Esophagus squamous epithelium (tissue), 4 donors: Measurements from ENCODE around the gene CTNNA3.

Source experiments
- POLR2A ChIP-seq, 4 donors: fragments of 450-650 bp; IDR thresholded peaks; one replicate each; pipeline ENCODE4 v1.6.1; 2017; ENCODE audit warnings: antibody characterized with exemption in 4 of 4, mild to moderate bottlenecking in 4 of 4, moderate library complexity in 3 of 4
- TF ChIP-seq, protein P1 (sequence below), 6 experiments: fragments of 450-650 bp in 4 of 6; fragments of 200-600 bp in 2 of 6; sonication (generic) in 2 of 6; IDR thresholded peaks; one replicate each; pipeline ENCODE4 v1.5.1; 2016 to 2019; ENCODE audit warnings: antibody characterized with exemption in 6 of 6, mild to moderate bottlenecking in 4 of 6, moderate library complexity in 4 of 6

DNA sequence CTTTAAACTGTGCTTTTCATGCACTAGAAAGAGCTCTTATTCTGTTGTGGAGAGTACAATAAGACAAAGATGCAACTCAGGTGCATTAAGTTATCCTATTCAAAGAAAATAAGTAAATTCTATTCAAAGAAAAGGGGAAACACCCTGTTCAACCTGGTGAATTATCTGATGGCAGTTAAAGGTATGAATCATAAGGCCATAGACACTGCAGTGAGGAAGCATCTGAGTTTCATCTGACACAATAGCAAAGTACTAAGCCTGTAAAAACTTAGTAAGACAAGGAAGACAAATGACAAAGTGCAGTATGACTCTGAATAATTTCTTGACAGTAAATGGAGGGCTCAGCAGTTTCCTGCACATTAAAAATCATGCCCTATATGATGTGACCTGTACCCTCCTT, 861.2 kb downstream of the CTNNA3 start:
- TF ChIP-seq, protein P1, sequence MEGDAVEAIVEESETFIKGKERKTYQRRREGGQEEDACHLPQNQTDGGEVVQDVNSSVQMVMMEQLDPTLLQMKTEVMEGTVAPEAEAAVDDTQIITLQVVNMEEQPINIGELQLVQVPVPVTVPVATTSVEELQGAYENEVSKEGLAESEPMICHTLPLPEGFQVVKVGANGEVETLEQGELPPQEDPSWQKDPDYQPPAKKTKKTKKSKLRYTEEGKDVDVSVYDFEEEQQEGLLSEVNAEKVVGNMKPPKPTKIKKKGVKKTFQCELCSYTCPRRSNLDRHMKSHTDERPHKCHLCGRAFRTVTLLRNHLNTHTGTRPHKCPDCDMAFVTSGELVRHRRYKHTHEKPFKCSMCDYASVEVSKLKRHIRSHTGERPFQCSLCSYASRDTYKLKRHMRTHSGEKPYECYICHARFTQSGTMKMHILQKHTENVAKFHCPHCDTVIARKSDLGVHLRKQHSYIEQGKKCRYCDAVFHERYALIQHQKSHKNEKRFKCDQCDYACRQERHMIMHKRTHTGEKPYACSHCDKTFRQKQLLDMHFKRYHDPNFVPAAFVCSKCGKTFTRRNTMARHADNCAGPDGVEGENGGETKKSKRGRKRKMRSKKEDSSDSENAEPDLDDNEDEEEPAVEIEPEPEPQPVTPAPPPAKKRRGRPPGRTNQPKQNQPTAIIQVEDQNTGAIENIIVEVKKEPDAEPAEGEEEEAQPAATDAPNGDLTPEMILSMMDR (IDR thresholded peaks at IDR 0.05) = no peak
- no peak for TF ChIP-seq POLR2A (IDR thresholded peaks at IDR 0.05)
